ENCODE data around the gene RNF4. TPM values are rescaled to one million over a fixed set of nuclear protein-coding genes. Genes with fewer than 3 reads are reported as not detected.

The RNF4 gene
- total RNA-seq, 1 donor from 2014 or later = 86.7 TPM

DNA sequence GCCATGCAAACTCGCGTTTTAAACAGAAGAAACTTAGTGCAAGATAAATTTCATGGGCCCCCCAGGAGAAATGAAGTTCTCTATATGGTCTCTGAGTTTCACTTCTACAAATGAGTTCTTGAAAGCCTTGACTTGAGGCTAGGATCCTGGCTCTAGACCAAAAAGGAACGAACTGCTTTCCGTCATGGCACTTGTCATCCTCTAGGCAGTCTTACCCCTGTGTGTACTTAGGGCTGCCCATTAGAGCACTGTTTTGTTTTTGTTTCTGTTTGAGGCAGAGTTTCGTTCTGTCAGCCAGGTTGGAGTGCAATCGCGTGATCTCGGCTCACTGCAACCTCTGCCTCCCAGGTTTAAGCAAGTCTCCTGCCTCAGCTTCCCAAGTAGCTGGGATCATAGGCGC lies 29.0 kb downstream of the RNF4 start:
- TF ChIP-seq, protein P1, sequence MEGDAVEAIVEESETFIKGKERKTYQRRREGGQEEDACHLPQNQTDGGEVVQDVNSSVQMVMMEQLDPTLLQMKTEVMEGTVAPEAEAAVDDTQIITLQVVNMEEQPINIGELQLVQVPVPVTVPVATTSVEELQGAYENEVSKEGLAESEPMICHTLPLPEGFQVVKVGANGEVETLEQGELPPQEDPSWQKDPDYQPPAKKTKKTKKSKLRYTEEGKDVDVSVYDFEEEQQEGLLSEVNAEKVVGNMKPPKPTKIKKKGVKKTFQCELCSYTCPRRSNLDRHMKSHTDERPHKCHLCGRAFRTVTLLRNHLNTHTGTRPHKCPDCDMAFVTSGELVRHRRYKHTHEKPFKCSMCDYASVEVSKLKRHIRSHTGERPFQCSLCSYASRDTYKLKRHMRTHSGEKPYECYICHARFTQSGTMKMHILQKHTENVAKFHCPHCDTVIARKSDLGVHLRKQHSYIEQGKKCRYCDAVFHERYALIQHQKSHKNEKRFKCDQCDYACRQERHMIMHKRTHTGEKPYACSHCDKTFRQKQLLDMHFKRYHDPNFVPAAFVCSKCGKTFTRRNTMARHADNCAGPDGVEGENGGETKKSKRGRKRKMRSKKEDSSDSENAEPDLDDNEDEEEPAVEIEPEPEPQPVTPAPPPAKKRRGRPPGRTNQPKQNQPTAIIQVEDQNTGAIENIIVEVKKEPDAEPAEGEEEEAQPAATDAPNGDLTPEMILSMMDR (conservative IDR thresholded peaks at IDR 0.05; ENCODE audit: low read depth, low read length) = no peak
- no peak overlapping the region for H3K4me3 ChIP-seq (ENCODE audit: low read depth, low read length)
- DNase-seq (ENCODE audit: low read depth) = no peak

DNA sequence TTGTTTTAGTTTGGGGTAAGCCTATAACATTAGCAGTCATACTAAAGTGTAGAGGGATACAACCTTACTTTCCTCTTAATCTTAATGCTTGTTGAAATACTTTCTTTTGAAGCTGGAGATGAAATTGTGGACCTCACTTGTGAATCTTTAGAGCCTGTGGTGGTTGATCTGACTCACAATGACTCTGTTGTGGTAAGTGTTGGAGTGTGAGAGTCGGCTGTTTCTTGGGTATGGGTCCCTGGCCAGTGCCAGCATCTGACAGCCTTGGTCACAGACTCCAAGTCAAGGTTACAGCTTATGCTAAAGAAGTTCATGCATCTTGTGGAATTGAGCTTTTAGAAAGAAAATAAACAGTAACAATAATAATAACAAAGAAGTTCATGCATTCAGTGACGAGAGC lies 31.6 kb downstream of the RNF4 start:
- TF ChIP-seq, protein P1 (conservative IDR thresholded peaks at IDR 0.05; ENCODE audit: low read depth, low read length) = no peak
- DNase-seq (ENCODE audit: low read depth) = no peak
- H3K4me3 ChIP-seq (ENCODE audit: low read depth, low read length) = no peak overlapping the region

DNA sequence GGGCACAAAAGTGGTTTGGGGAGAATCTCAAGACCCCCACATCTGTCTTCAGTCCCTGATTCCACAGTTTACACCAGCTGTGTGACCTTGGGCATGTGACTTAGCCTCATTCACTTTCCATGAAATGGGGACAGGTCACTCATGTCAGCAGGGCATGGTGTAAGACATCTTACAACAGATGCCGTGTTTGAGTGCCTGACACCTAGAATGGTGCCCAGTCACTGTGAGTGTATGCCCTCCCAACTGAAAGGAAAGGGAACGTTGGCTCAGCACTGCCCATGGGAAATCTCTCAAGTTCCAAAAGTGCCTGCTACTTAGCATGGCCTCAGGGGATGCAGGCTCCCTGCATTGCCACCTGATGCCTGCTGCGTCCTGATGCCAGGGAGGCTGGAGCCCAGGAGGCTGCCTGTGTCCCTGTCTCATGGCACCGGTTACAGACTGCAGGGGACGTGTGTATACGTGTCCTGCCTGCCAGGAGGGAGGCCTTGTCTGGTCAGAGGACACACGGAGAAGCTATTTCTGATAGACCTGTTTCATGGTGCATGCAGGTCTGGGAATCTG lies 32.2 kb downstream of the RNF4 start:
- DNase-seq (ENCODE audit: low read depth) = no peak
- TF ChIP-seq, protein P1 (conservative IDR thresholded peaks at IDR 0.05; ENCODE audit: low read depth, low read length) = no peak
- H3K4me3 ChIP-seq (ENCODE audit: low read depth, low read length) = no peak overlapping the region

DNA sequence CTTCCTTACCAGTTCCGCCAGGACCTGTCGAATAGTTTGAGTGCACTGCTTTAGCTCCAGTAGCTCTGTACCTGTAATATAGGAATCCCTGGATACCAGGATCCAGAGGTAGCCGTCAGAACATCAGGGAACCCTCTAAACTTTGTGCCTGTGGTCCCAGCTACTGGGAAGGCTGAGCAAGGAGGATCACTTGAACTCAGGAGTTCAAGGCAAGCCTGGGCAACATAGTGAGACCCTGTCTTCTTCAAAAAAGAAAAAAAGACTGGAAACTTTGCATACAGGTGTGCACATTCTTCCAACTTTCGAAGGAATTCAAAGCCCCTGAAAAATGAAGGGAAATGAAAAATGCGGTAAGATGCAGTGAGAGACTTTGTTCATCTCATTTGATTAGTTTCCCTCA lies 34.9 kb downstream of the RNF4 start:
- DNase-seq (ENCODE audit: low read depth) = no peak
- TF ChIP-seq, protein P1 (conservative IDR thresholded peaks at IDR 0.05; ENCODE audit: low read depth, low read length) = no peak
- no peak overlapping the region for H3K4me3 ChIP-seq (ENCODE audit: low read depth, low read length)

DNA sequence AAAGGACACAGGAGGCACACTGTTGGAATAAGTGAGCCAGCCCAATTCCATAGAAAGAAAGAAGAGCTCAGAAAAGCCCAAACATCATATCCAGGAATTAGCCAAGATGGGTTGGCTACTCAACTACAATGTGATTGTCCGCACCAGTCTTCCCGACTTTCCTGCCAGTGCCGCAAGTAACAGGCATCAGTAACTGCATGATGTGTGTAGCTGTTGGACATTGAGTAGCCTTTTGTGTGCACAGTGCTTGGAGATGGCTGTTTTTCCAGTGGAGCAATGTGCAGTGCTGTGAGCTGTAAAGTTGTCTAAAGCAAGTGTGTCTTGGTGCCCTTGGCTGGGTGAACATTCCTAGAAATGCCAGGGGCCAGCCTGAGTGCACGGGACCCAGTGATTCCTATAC lies 38.4 kb downstream of the RNF4 start:
- TF ChIP-seq, protein P1 (conservative IDR thresholded peaks at IDR 0.05; ENCODE audit: low read depth, low read length) = no peak
- no peak overlapping the region for H3K4me3 ChIP-seq (ENCODE audit: low read depth, low read length)
- no peak for DNase-seq (ENCODE audit: low read depth)

DNA sequence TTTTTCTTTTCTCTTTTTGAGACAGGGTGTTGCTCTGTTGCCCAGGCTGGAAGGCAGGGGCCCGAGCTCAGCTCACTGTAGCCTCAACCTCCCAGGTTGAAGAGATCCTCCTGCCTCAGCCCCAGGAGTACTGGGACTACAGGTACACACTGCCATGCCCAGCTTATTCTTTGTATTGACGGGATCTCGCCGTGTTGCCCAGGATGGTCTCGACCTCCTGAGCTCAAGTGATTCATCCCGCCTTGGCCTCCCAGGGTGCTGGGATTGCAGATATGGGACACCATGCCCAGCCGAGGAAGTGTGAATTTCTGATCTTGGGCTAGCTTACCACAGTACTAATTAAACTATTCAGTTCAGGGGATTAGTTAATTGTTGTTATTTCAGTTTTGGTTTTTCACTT lies 38.9 kb downstream of the RNF4 start:
- TF ChIP-seq, protein P1 (conservative IDR thresholded peaks at IDR 0.05; ENCODE audit: low read depth, low read length) = no peak
- H3K4me3 ChIP-seq (ENCODE audit: low read depth, low read length) = no peak overlapping the region
- no peak for DNase-seq (ENCODE audit: low read depth)

Data from epithelial cell of proximal tubule (primary cell).